Lung (tissue), 12 donors: ENCODE results near the gene CXCL16. TPM values are rescaled to one million over a fixed set of nuclear protein-coding genes. Genes with fewer than 3 reads are reported as not detected.

ENCODE experiments used
- ATAC-seq: fragments of 200-7000 bp; cut with Tn5 transposase; one replicate; pipeline ENCODE4 v1.9.1; 2020; ENCODE audit warnings: moderate number of reproducible peaks; ENCODE audit not compliant: insufficient read depth, low FRiP score
- DNase-seq, 3 donors: peaks; one replicate each; pipeline ENCODE4 v3.0.0-alpha.2; 2013 to 2017
- H3K27ac ChIP-seq, 2 donors: one replicate each; pipeline ENCODE4 v1.5.1; 2013; ENCODE audit warnings: mild to moderate bottlenecking in 2 of 2, moderate library complexity in 2 of 2, control low read depth in 1 of 2, inconsistent platforms in 1 of 2, low read depth in 1 of 2, low read length in 1 of 2
- H3K27me3 ChIP-seq, 3 donors: one replicate each; pipeline ENCODE4 v1.5.1; 2013; ENCODE audit warnings: low read length in 2 of 3; ENCODE audit not compliant: control insufficient read depth in 3 of 3, insufficient read depth in 3 of 3
- H3K36me3 ChIP-seq, 4 donors: one replicate each; pipeline ENCODE4 v1.5.1; 2013; ENCODE audit warnings: low read length in 4 of 4, mild to moderate bottlenecking in 1 of 4, moderate library complexity in 1 of 4; ENCODE audit not compliant: control insufficient read depth in 4 of 4, insufficient read depth in 4 of 4
- H3K4me1 ChIP-seq, 5 donors: one replicate each; pipeline ENCODE4 v1.5.1; 2013; ENCODE audit warnings: low read length in 5 of 5, mild to moderate bottlenecking in 2 of 5, moderate library complexity in 1 of 5; ENCODE audit not compliant: control insufficient read depth in 5 of 5, insufficient read depth in 5 of 5
- H3K4me3 ChIP-seq: one replicate; pipeline ENCODE4 v1.5.1; 2013; ENCODE audit warnings: mild to moderate bottlenecking, control low read depth, moderate library complexity
- H3K9ac ChIP-seq, 2 donors: one replicate each; pipeline ENCODE4 v1.5.1; 2013; ENCODE audit warnings: low read length in 2 of 2, control low read depth in 1 of 2; ENCODE audit not compliant: insufficient read depth in 1 of 2
- H3K9me3 ChIP-seq, 4 donors: one replicate each; pipeline ENCODE4 v1.5.1; 2013; ENCODE audit warnings: low read length in 3 of 4, mild to moderate bottlenecking in 1 of 4, moderate library complexity in 1 of 4; ENCODE audit not compliant: control insufficient read depth in 4 of 4, insufficient read depth in 3 of 4
- CTCF ChIP-seq: IDR thresholded peaks from 2 replicates; pipeline ENCODE4 v1.5.1; 2012; ENCODE audit warnings: mild to moderate bottlenecking; ENCODE audit errors: control extremely low read depth, extremely low read depth
- WGBS, 2 donors: extraction: QIAGEN DNeasy Blood & Tissue Kit; methylation state at CpG; one replicate each; pipeline ENCODE4 v1.1.7; 2013; 5-methylcytosine and 5-hydroxymethylcytosine counted together
- polyA plus RNA-seq, 2 donors: library from polyadenylated mRNA; stranded (reverse); fragments of 200-250 nt; gene quantifications; one replicate each; pipeline ENCODE4 v1.2.1, GENCODE V29; 2013
- total RNA-seq, 2 donors: library from RNA; depleted of rRNA in 1 of 2; stranded (reverse); fragments of >200 nt in 1 of 2; gene quantifications; one replicate each; pipeline ENCODE4 v1.2.1, GENCODE V29; 2014 to 2021
- donor health status: control.
- donor health status: control.
- donor health status: Bipolar disorder and iron deficiency.
- donor health status: healthy.
- donor health status: DM: yes; HTN: yes; CAD: no.

CXCL16 gene
- total and polyA plus RNA-seq, 4 donors = 32.7 to 252 (median 111) TPM

GRCh38 chr17:4759776-4760236 lies 20.1 kb upstream of the CXCL16 start:
- Histone ChIP-seq H3K9me3 (no peaks in the 10 kb centered on the region), H3K36me3 (no peaks in the 10 kb centered on the region), H3K27me3 (peaks cover 0 to 10% (median 5%) of the 10 kb centered on the region in 3 donors), H3K27ac (no peak overlapping the region), H3K4me1 (no peaks in the 10 kb centered on the region), H3K4me3 (no peak overlapping the region), H3K9ac (no peak overlapping the region)
- DNase-seq (peak in 1 of 3 donors; percentile 18), ATAC-seq (no peak)
- 75 to 85% methylated on average over 10 of the region's 10 CpGs for WGBS, 2 donors
- TF ChIP-seq CTCF = no peak

GRCh38 chr17:4753392-4753791 lies 13.7 kb upstream of the CXCL16 start:
- H3K9me3 ChIP-seq = no peaks in the 10 kb centered on the region
- H3K9ac ChIP-seq = no peak overlapping the region
- H3K27ac ChIP-seq = no peak overlapping the region
- no peak for TF ChIP-seq CTCF
- DNase-seq (no peak), ATAC-seq (no peak)
- H3K27me3 ChIP-seq = peaks cover 0 to 21% (median 6%) of the 10 kb centered on the region in 3 donors
- 91 to 95% methylated on average over 1 of the region's 1 CpG for WGBS, 2 donors
- no peak overlapping the region for H3K4me3 ChIP-seq
- H3K4me1 ChIP-seq = no peaks in the 10 kb centered on the region
- H3K36me3 ChIP-seq = no peaks in the 10 kb centered on the region

GRCh38 chr17:4751932-4752331 lies 12.2 kb upstream of the CXCL16 start:
- no peak overlapping the region for H3K9ac ChIP-seq
- H3K27me3 ChIP-seq = peaks cover 0 to 23% (median 3%) of the 10 kb centered on the region in 3 donors
- TF ChIP-seq CTCF = no peak
- H3K36me3 ChIP-seq = no peaks in the 10 kb centered on the region
- H3K9me3 ChIP-seq = no peaks in the 10 kb centered on the region
- H3K4me1 ChIP-seq = no peaks in the 10 kb centered on the region
- ATAC-seq (no peak), DNase-seq (no peak)
- H3K27ac ChIP-seq = no peak overlapping the region
- no peak overlapping the region for H3K4me3 ChIP-seq
- WGBS, 2 donors = 45 to 57% methylated on average over 5 of the region's 5 CpGs

GRCh38 chr17:4750606-4751005 lies 10.9 kb upstream of the CXCL16 start:
- no peak for DNase-seq
- Histone ChIP-seq H3K4me3 (no peak overlapping the region), H3K36me3 (no peaks in the 10 kb centered on the region), H3K27me3 (peaks cover 0 to 25% (median 7%) of the 10 kb centered on the region in 3 donors), H3K27ac (peak overlapping the region in 1 of 2 donors; percentile 13), H3K9ac (no peak overlapping the region), H3K4me1 (no peaks in the 10 kb centered on the region), H3K9me3 (no peaks in the 10 kb centered on the region)
- 53 to 59% methylated on average over 3 of the region's 3 CpGs for WGBS, 2 donors
- ATAC-seq = no peak
- TF ChIP-seq CTCF = no peak
